ENCODE results near the gene SNHG17.
A peak's percentile ranks its signal among the peaks of the same experiment; 100 is the strongest.
"Not testable (repeated sequence)": the region's sequence is repeated elsewhere in the genome, so short reads cannot be mapped to it uniquely, and the experiment has no call there.

Gene SNHG17

GRCh38 chr20:38435555-38435939 is 419 bp upstream of the SNHG17 start:
- Histone ChIP-seq H3K27ac (no peak overlapping the region), H3K4me3 (no peak overlapping the region)
- TF ChIP-seq CTCF (IDR thresholded peaks at IDR 0.05), result peak; percentile 18
- no peak for DNase-seq (ENCODE audit: low spot score)

GRCh38 chr20:38434301-38434741 is 807 bp downstream of the SNHG17 start:
- H3K27ac ChIP-seq, result peak overlapping the region; percentile 41 to 87
- no peak for DNase-seq (ENCODE audit: low spot score)
- peak overlapping the region; percentile 81 for H3K4me3 ChIP-seq
- no peak for TF ChIP-seq CTCF (IDR thresholded peaks at IDR 0.05)

- no peak for TF ChIP-seq CTCF (IDR thresholded peaks at IDR 0.05)
- H3K27ac ChIP-seq, result no peak overlapping the region
- DNase-seq (ENCODE audit: low spot score), result no peak
Observed at GRCh38 chr20:38433304-38433972, 1.7 kb downstream of the SNHG17 start.

GRCh38 chr20:38432870-38433269 is 2.3 kb downstream of the SNHG17 start:
- DNase-seq (ENCODE audit: low spot score); H3K4me3 ChIP-seq; H3K27ac ChIP-seq: not testable (repeated sequence)

More at GRCh38 chr20:38433304-38433972, 1.7 kb downstream of the SNHG17 start:
- peak overlapping the region; percentile 81 for H3K4me3 ChIP-seq

- H3K27ac ChIP-seq, result no peak overlapping the region
Observed at GRCh38 chr20:38432292-38432691, 2.8 kb downstream of the SNHG17 start.

GRCh38 chr20:38430679-38431325 is 4.3 kb downstream of the SNHG17 start:
- Histone ChIP-seq H3K4me3 (no peak overlapping the region), H3K27ac (no peak overlapping the region)
- no peak for DNase-seq (ENCODE audit: low spot score)
- no peak for TF ChIP-seq CTCF (IDR thresholded peaks at IDR 0.05)

More at GRCh38 chr20:38432292-38432691, 2.8 kb downstream of the SNHG17 start:
- no peak for TF ChIP-seq CTCF (IDR thresholded peaks at IDR 0.05)
- no peak for DNase-seq (ENCODE audit: low spot score)
- peak overlapping the region; percentile 9 for H3K4me3 ChIP-seq

GRCh38 chr20:38429301-38429700 is 5.8 kb downstream of the SNHG17 start:
- DNase-seq (ENCODE audit: low spot score), result no peak
- TF ChIP-seq CTCF (IDR thresholded peaks at IDR 0.05), result no peak
- Histone ChIP-seq H3K4me3 (no peak overlapping the region), H3K27ac (no peak overlapping the region)
